ENCODE data around the gene SNRPE.

The SNRPE gene

GRCh38 chr1:203861379-203862184 is at the start of gene SNRPE:
SNRPE (plus strand) TSS chr1:203861599; CDS start chr1:203861660, 61 bp downstream.
- peak; percentile 95 for DNase-seq (ENCODE audit: extremely low read depth, low read depth)
- peak; percentile 84 for TF ChIP-seq CTCF (IDR thresholded peaks at IDR 0.05; ENCODE audit: low read depth, low read length, missing control alignments)
- H3K4me3 ChIP-seq (replicated peaks; ENCODE audit: low read depth, low read length) = peak within 1 kb of the TSS; percentile 97

- no peak for TF ChIP-seq CTCF (IDR thresholded peaks at IDR 0.05; ENCODE audit: low read depth, low read length, missing control alignments)
- DNase-seq (ENCODE audit: extremely low read depth, low read depth) = no peak
- H3K4me3 ChIP-seq (replicated peaks; ENCODE audit: low read depth, low read length) = no peak overlapping the region
Measured at GRCh38 chr1:203813581-203814341, 47.6 kb upstream of the SNRPE start.

- TF ChIP-seq CTCF (IDR thresholded peaks at IDR 0.05; ENCODE audit: low read depth, low read length, missing control alignments) = no peak
- no peak for DNase-seq (ENCODE audit: extremely low read depth, low read depth)
- H3K4me3 ChIP-seq (replicated peaks; ENCODE audit: low read depth, low read length) = no peak overlapping the region
Measured at GRCh38 chr1:203818399-203818798, 43.0 kb upstream of the SNRPE start.

- peak; percentile 73 for DNase-seq (ENCODE audit: extremely low read depth, low read depth)
- H3K4me3 ChIP-seq (replicated peaks; ENCODE audit: low read depth, low read length) = no peak overlapping the region
- TF ChIP-seq CTCF (IDR thresholded peaks at IDR 0.05; ENCODE audit: low read depth, low read length, missing control alignments) = no peak
Measured at GRCh38 chr1:203823306-203823705, 38.1 kb upstream of the SNRPE start.

GRCh38 chr1:203826175-203826574 is 35.2 kb upstream of the SNRPE start:
- DNase-seq (ENCODE audit: extremely low read depth, low read depth) = no peak
- no peak for TF ChIP-seq CTCF (IDR thresholded peaks at IDR 0.05; ENCODE audit: low read depth, low read length, missing control alignments)
- H3K4me3 ChIP-seq (replicated peaks; ENCODE audit: low read depth, low read length) = no peak overlapping the region

- TF ChIP-seq CTCF (IDR thresholded peaks at IDR 0.05; ENCODE audit: low read depth, low read length, missing control alignments) = no peak
- no peak for DNase-seq (ENCODE audit: extremely low read depth, low read depth)
- H3K4me3 ChIP-seq (replicated peaks; ENCODE audit: low read depth, low read length) = no peak overlapping the region
Measured at GRCh38 chr1:203828002-203828401, 33.4 kb upstream of the SNRPE start.

Data from HFF-Myc (cell line).